SU-DHL-6 (cell line): ENCODE results near the gene AQP6.

ENCODE experiments used
- H2AFZ ChIP-seq: fragments of 200-600 bp; sonication (generic); 2 replicates; pipeline ENCODE4 v1.6.1; 2014; ENCODE audit warnings: low read depth, mild to moderate bottlenecking, moderate library complexity, mixed read lengths, antibody characterized with exemption, low read length; ENCODE audit not compliant: severe bottlenecking
- H3F3A ChIP-seq: fragments of 200-600 bp; shearing (Covaris generic); 2 replicates; pipeline ENCODE4 v1.6.0; 2016; ENCODE audit warnings: antibody characterized with exemption, mild to moderate bottlenecking; ENCODE audit not compliant: insufficient read depth
- H3K27ac ChIP-seq: fragments of 200-600 bp; sonication (generic); 2 replicates; pipeline ENCODE4 v1.5.1; 2016; ENCODE audit warnings: low read depth, mild to moderate bottlenecking, low read length, moderate library complexity, mixed read lengths
- H3K27me3 ChIP-seq: fragments of 200-600 bp; sonication (generic), shearing (Covaris generic); 2 replicates; pipeline ENCODE4 v1.6.0; 2014; ENCODE audit warnings: mild to moderate bottlenecking, low read length
- H3K36me3 ChIP-seq: fragments of 200-600 bp; sonication (generic); 2 replicates; pipeline ENCODE4 v1.6.1; 2014; ENCODE audit warnings: mild to moderate bottlenecking, low read length, mixed read lengths
- H3K4me2 ChIP-seq: fragments of 300-600, 200-600 bp; shearing (Covaris generic), sonication (generic); 2 replicates; pipeline ENCODE4 v1.6.0; 2014; ENCODE audit warnings: low read length, low read depth, mild to moderate bottlenecking; ENCODE audit not compliant: poor library complexity, severe bottlenecking
- H3K4me3 ChIP-seq: fragments of 200-600 bp; sonication (generic); 2 replicates; pipeline ENCODE4 v1.5.1; 2014; ENCODE audit warnings: antibody characterized with exemption, low read length, mild to moderate bottlenecking, mixed read lengths; ENCODE audit not compliant: insufficient read depth, poor library complexity, severe bottlenecking
- H3K79me2 ChIP-seq: fragments of 200-600 bp; sonication (generic); 2 replicates; pipeline ENCODE4 v1.6.1; 2014; ENCODE audit warnings: mild to moderate bottlenecking, low read length, moderate library complexity; ENCODE audit not compliant: insufficient read depth
- H3K9ac ChIP-seq: fragments of 200-600 bp; sonication (generic); 2 replicates; pipeline ENCODE4 v1.7.0; 2014; ENCODE audit warnings: mild to moderate bottlenecking, low read length
- H3K9me2 ChIP-seq: fragments of 200-600 bp; sonication (generic); replicated peaks from 2 replicates; pipeline ENCODE4 v1.6.1; 2014; ENCODE audit warnings: low read length; ENCODE audit not compliant: insufficient read depth
- H3K9me3 ChIP-seq: fragments of 200-600 bp; sonication (generic); 2 replicates; pipeline ENCODE4 v1.6.1; 2014; ENCODE audit warnings: low read length, mixed read lengths; ENCODE audit not compliant: insufficient read depth
- H4K20me1 ChIP-seq: fragments of 200-600 bp; sonication (generic); 2 replicates; pipeline ENCODE4 v1.6.1; 2014; ENCODE audit warnings: low read depth, mild to moderate bottlenecking, antibody characterized with exemption, low read length, moderate library complexity, mixed read lengths
- EZH2phosphoT487 ChIP-seq: fragments of 200-600 bp; sonication (generic), shearing (Covaris generic); conservative IDR thresholded peaks from 2 replicates; pipeline ENCODE4 v1.6.1; 2018; ENCODE audit warnings: mild to moderate bottlenecking, antibody characterized with exemption, low read length, moderate library complexity, mixed read lengths
- TF ChIP-seq, protein P1 (sequence below): fragments of 200-600 bp; sonication (generic); IDR thresholded peaks from one replicate; pipeline ENCODE4 v1.5.1; 2017; ENCODE audit warnings: antibody characterized with exemption, mild to moderate bottlenecking, low read length, moderate library complexity; ENCODE audit not compliant: insufficient read depth, poor library complexity, severe bottlenecking

The AQP6 gene

DNA sequence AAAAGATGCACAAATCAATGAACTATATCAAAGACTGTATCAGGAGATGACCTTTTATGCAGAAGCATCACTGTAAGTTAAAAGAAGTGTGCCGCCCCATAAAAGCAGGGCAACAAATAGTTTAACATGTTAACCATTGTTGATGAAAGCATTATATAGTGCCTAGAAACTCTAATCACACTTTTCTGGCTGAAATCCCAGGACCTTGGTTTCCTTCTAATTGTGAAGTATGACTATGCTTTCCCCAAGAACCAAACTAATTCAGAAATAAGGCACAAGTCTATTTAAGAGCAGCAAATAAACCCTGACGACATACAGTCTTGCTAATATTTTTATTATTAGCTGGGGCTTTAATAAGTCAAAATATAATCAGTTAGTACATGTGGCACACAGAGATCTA, 30.8 kb downstream of the AQP6 start:
- H3K27me3 ChIP-seq: no peaks in the 10 kb centered on the region
- TF ChIP-seq, protein P1, sequence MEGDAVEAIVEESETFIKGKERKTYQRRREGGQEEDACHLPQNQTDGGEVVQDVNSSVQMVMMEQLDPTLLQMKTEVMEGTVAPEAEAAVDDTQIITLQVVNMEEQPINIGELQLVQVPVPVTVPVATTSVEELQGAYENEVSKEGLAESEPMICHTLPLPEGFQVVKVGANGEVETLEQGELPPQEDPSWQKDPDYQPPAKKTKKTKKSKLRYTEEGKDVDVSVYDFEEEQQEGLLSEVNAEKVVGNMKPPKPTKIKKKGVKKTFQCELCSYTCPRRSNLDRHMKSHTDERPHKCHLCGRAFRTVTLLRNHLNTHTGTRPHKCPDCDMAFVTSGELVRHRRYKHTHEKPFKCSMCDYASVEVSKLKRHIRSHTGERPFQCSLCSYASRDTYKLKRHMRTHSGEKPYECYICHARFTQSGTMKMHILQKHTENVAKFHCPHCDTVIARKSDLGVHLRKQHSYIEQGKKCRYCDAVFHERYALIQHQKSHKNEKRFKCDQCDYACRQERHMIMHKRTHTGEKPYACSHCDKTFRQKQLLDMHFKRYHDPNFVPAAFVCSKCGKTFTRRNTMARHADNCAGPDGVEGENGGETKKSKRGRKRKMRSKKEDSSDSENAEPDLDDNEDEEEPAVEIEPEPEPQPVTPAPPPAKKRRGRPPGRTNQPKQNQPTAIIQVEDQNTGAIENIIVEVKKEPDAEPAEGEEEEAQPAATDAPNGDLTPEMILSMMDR: no peak
- no peak for TF ChIP-seq EZH2phosphoT487
- no peak overlapping the region for H2AFZ ChIP-seq
- H3K4me3 ChIP-seq: no peak overlapping the region
- no peaks in the 10 kb centered on the region for H3K9me2 ChIP-seq
- no peak overlapping the region for H3K9ac ChIP-seq
- H3K4me2 ChIP-seq: no peak overlapping the region
- peaks cover 7% of the 10 kb centered on the region; the same call in 1 of the 2 replicates for H3K79me2 ChIP-seq
- H3K27ac ChIP-seq: no peak overlapping the region
- no peaks in the 10 kb centered on the region for H3K9me3 ChIP-seq
- H4K20me1 ChIP-seq: no peaks in the 10 kb centered on the region
- H3K36me3 ChIP-seq: peaks cover 60% of the 10 kb centered on the region
- H3F3A ChIP-seq: no peaks in the 10 kb centered on the region; the same call in 1 of the 2 replicates

DNA sequence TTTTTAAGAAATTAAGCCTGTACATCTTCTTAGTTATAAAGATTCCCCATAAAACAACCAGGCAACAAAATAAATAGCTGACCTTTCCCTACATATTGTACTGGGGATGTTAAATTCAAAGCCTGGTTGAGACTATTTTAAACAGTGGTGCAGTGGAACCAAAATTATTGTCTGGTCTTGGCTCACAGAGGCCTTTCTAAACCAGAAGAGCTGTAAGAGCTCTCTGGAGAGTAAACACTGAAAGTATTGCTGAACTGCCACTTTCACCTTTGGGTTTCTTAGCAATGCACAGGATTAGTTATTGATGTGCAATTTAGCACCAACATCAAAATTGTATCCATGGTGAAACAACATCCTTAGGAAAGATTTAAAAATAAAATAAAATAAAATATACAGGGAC, 31.9 kb downstream of the AQP6 start:
- no peaks in the 10 kb centered on the region for H4K20me1 ChIP-seq
- H3K9ac ChIP-seq: no peak overlapping the region
- H3K79me2 ChIP-seq: peaks cover 18% of the 10 kb centered on the region
- peaks cover 54% of the 10 kb centered on the region; the same call in 1 of the 2 replicates for H3K36me3 ChIP-seq
- H3K4me3 ChIP-seq: no peak overlapping the region
- H3K27me3 ChIP-seq: no peaks in the 10 kb centered on the region
- H3K9me3 ChIP-seq: no peaks in the 10 kb centered on the region
- no peak overlapping the region for H2AFZ ChIP-seq
- no peaks in the 10 kb centered on the region for H3K9me2 ChIP-seq
- no peak for TF ChIP-seq EZH2phosphoT487
- TF ChIP-seq, protein P1: no peak
- no peaks in the 10 kb centered on the region for H3F3A ChIP-seq
- H3K27ac ChIP-seq: no peak overlapping the region
- no peak overlapping the region for H3K4me2 ChIP-seq

DNA sequence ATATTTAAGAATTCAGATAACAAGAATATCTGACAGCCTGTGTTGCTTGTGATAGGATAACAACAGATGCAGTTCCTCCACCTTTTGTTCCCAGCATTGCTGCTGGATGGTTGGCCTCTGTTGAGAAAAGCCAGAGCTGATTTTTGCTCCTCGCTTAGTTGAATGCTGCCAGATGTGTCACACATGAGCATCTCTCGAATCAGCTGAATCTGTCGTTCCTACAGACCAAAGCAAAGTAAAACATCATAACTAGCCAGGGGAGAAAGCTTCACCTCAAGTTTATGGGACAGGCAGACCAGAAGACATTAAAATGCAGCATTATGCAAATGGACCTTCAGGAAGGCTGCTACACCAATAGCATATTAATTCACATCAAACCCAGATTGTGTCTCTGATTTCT, 32.4 kb downstream of the AQP6 start:
- Histone ChIP-seq H3K9me2 (no peaks in the 10 kb centered on the region), H3F3A (no peaks in the 10 kb centered on the region), H4K20me1 (no peaks in the 10 kb centered on the region), H2AFZ (no peak overlapping the region), H3K36me3 (peaks cover 58% of the 10 kb centered on the region; the same call in 1 of the 2 replicates), H3K79me2 (peaks cover 23% of the 10 kb centered on the region), H3K4me3 (no peak overlapping the region), H3K4me2 (no peak overlapping the region), H3K27me3 (no peaks in the 10 kb centered on the region), H3K9me3 (no peaks in the 10 kb centered on the region), H3K27ac (no peak overlapping the region), H3K9ac (no peak overlapping the region)
- TF ChIP-seq, protein P1: no peak
- TF ChIP-seq EZH2phosphoT487: no peak
